ENCODE measurements around the gene UBE2R2. TPM values are rescaled to one million over a fixed set of nuclear protein-coding genes. Genes with fewer than 3 reads are reported as not detected.

The UBE2R2 gene
- polyA plus RNA-seq, 1 donor from 2014 or later = 45.0 TPM

DNA sequence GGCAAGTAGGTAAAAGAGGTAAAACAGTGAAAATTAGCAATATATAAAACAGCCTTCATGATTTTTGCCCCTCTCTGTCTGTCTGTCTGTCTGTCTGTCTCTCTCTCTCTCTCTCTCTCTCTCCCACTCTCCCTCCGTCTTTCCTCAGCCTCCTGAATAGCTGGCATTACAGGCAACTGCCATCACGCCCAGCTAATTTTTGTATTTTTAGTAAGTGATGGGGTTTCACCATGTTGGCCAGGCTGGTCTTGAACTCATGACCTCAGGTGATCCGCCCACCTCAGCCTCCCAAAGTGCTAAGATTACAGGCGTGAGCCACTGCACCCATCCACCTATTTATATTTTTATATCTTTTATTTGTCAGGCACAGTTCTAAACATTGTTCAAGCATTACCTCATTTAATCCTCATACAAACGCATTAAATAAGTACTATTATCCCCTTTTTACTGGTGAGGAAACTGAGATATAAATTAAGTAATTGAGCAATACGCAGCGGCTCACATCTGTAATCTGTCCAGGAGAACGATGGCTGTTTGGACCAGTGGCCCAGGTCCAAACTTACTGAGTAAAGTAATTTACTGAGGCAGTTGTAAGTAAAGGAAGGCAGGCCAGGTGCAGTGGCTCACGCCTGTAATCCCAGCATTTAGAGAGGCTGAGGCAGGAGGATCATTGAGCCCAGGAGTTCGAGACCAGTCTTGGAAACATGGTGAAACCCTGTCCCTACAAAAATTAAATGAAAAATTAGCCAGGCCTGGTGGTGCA, 60.9 kb downstream of the UBE2R2 start:
- Histone ChIP-seq H3F3A (ENCODE audit: insufficient read depth, low read length, poor library complexity, severe bottlenecking) (no peaks in the 10 kb centered on the region), H4K20me1 (ENCODE audit: insufficient read depth) (peaks cover 8% of the 10 kb centered on the region), H3K79me2 (replicated peaks; ENCODE audit: insufficient read depth, low read length) (peaks cover 91% of the 10 kb centered on the region), H2AFZ (ENCODE audit: low read depth, low read length) (no peak overlapping the region), H3K27ac (ENCODE audit: low read length) (no peak overlapping the region), H3K9me3 (ENCODE audit: low read length) (no peaks in the 10 kb centered on the region), H3K9ac (ENCODE audit: low read length) (no peak overlapping the region), H3K9me2 (ENCODE audit: insufficient read depth, low read length) (no peaks in the 10 kb centered on the region), H3K36me3 (ENCODE audit: insufficient read depth, low read length) (no peaks in the 10 kb centered on the region), H3K27me3 (ENCODE audit: insufficient read depth, low read depth, low read length) (no peaks in the 10 kb centered on the region), H3K4me2 (ENCODE audit: low read length) (no peak overlapping the region), H3K4me3 (ENCODE audit: low read length) (no peak overlapping the region)
- TF ChIP-seq POLR2AphosphoS5 (IDR thresholded peaks at IDR 0.05) (no peak), MXI1 (conservative IDR thresholded peaks at IDR 0.05; ENCODE audit: poor library complexity, severe bottlenecking) (no peak), EZH2 (IDR thresholded peaks at IDR 0.05; ENCODE audit: borderline replicate concordance, insufficient read depth, low read length, poor library complexity, severe bottlenecking) (no peak), TAF1 (IDR thresholded peaks at IDR 0.05; ENCODE audit: low read depth) (no peak), RAD21 (conservative IDR thresholded peaks at IDR 0.05) (no peak), SMC3 (conservative IDR thresholded peaks at IDR 0.05; ENCODE audit: poor library complexity) (no peak), EP300 (conservative IDR thresholded peaks at IDR 0.05; ENCODE audit: poor library complexity, severe bottlenecking) (no peak)
- TF ChIP-seq, protein P1, sequence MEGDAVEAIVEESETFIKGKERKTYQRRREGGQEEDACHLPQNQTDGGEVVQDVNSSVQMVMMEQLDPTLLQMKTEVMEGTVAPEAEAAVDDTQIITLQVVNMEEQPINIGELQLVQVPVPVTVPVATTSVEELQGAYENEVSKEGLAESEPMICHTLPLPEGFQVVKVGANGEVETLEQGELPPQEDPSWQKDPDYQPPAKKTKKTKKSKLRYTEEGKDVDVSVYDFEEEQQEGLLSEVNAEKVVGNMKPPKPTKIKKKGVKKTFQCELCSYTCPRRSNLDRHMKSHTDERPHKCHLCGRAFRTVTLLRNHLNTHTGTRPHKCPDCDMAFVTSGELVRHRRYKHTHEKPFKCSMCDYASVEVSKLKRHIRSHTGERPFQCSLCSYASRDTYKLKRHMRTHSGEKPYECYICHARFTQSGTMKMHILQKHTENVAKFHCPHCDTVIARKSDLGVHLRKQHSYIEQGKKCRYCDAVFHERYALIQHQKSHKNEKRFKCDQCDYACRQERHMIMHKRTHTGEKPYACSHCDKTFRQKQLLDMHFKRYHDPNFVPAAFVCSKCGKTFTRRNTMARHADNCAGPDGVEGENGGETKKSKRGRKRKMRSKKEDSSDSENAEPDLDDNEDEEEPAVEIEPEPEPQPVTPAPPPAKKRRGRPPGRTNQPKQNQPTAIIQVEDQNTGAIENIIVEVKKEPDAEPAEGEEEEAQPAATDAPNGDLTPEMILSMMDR (IDR thresholded peaks at IDR 0.05; ENCODE audit: poor library complexity, severe bottlenecking) = no peak
- TF ChIP-seq, protein P2, sequence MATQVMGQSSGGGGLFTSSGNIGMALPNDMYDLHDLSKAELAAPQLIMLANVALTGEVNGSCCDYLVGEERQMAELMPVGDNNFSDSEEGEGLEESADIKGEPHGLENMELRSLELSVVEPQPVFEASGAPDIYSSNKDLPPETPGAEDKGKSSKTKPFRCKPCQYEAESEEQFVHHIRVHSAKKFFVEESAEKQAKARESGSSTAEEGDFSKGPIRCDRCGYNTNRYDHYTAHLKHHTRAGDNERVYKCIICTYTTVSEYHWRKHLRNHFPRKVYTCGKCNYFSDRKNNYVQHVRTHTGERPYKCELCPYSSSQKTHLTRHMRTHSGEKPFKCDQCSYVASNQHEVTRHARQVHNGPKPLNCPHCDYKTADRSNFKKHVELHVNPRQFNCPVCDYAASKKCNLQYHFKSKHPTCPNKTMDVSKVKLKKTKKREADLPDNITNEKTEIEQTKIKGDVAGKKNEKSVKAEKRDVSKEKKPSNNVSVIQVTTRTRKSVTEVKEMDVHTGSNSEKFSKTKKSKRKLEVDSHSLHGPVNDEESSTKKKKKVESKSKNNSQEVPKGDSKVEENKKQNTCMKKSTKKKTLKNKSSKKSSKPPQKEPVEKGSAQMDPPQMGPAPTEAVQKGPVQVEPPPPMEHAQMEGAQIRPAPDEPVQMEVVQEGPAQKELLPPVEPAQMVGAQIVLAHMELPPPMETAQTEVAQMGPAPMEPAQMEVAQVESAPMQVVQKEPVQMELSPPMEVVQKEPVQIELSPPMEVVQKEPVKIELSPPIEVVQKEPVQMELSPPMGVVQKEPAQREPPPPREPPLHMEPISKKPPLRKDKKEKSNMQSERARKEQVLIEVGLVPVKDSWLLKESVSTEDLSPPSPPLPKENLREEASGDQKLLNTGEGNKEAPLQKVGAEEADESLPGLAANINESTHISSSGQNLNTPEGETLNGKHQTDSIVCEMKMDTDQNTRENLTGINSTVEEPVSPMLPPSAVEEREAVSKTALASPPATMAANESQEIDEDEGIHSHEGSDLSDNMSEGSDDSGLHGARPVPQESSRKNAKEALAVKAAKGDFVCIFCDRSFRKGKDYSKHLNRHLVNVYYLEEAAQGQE (IDR thresholded peaks at IDR 0.05; ENCODE audit: borderline replicate concordance) = no peak

DNA sequence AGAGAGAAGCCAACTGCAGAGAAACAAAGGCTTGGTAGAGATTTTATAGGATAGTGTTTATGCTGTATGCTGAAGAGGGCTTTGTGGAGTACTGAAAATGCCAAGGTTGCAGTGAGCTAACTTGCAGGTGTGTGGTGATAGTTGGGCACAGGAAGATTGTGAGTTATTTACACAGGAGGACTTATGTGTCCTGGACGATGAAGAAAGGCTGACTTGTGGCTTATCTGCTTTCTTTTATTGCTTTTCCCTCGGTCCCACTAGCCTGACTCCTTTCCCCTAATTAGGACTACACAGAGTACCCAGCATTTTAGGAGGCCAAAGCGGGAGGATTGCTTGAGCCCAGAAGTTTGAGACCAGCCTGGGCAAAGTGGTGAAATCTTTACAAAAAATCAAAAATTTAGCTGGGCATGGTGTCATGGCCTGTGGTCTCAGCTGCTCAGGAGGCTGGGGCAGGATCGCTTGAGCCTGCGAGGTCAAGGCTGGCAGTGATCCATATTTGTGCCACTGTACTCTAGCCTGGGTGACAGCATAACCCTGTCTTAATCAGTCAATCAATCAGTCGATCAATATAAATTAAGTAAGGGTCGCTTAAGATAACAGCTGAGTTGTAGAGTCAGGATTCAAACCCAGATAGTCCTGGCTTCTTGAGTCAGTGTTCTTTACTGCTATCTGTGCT, 61.9 kb downstream of the UBE2R2 start:
- H4K20me1 ChIP-seq (ENCODE audit: insufficient read depth) = peaks cover 8% of the 10 kb centered on the region

More for the DNA sequence above, 61.9 kb downstream of the UBE2R2 start:
- Histone ChIP-seq H3K79me2 (replicated peaks; ENCODE audit: insufficient read depth, low read length) (peaks cover 89% of the 10 kb centered on the region), H3K36me3 (ENCODE audit: insufficient read depth, low read length) (no peaks in the 10 kb centered on the region), H3K9me3 (ENCODE audit: low read length) (no peaks in the 10 kb centered on the region), H3K27me3 (ENCODE audit: insufficient read depth, low read depth, low read length) (no peaks in the 10 kb centered on the region), H3K4me2 (ENCODE audit: low read length) (no peak overlapping the region), H3K4me3 (ENCODE audit: low read length) (no peak overlapping the region), H3K9ac (ENCODE audit: low read length) (no peak overlapping the region), H3F3A (ENCODE audit: insufficient read depth, low read length, poor library complexity, severe bottlenecking) (no peaks in the 10 kb centered on the region), H3K27ac (ENCODE audit: low read length) (no peak overlapping the region), H3K9me2 (ENCODE audit: insufficient read depth, low read length) (no peaks in the 10 kb centered on the region), H2AFZ (ENCODE audit: low read depth, low read length) (no peak overlapping the region)
- TF ChIP-seq RAD21 (conservative IDR thresholded peaks at IDR 0.05) (no peak), EZH2 (IDR thresholded peaks at IDR 0.05; ENCODE audit: borderline replicate concordance, insufficient read depth, low read length, poor library complexity, severe bottlenecking) (no peak), POLR2AphosphoS5 (IDR thresholded peaks at IDR 0.05) (no peak), MXI1 (conservative IDR thresholded peaks at IDR 0.05; ENCODE audit: poor library complexity, severe bottlenecking) (no peak), SMC3 (conservative IDR thresholded peaks at IDR 0.05; ENCODE audit: poor library complexity) (no peak), TAF1 (IDR thresholded peaks at IDR 0.05; ENCODE audit: low read depth) (no peak), EP300 (conservative IDR thresholded peaks at IDR 0.05; ENCODE audit: poor library complexity, severe bottlenecking) (no peak)
- TF ChIP-seq, protein P1 (IDR thresholded peaks at IDR 0.05; ENCODE audit: poor library complexity, severe bottlenecking) = no peak
- TF ChIP-seq, protein P2 (IDR thresholded peaks at IDR 0.05; ENCODE audit: borderline replicate concordance) = no peak

All from neural cell (in vitro differentiated cells).